GM12801 (cell line): ENCODE data around the gene GRIK1.

ENCODE experiments used
- TF ChIP-seq, protein P1 (sequence below): IDR thresholded peaks from one replicate; pipeline ENCODE4 v1.5.1; 2011; ENCODE audit warnings: control low read depth; ENCODE audit not compliant: insufficient read length; ENCODE audit errors: extremely low read depth

Gene GRIK1

DNA sequence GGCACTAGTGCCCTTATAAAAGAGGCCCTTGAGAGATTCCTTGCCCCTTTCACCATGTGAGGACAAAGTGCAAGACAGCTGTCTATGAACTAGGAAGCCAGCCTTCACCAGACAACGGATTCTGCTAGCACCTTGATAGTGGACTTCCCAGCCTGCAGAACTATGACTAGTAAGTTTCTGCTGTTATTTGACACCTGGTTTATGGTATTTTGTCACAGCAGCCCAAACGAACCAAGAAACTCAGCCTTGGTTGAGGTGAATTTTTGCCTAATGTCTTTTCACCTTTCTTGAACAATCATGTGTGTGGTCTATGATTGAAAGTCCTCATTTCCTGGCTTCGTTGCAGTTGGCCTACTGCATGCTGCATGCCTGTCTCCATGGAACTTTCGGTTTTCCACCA, 302.2 kb downstream of the GRIK1 start:
- TF ChIP-seq, protein P1, sequence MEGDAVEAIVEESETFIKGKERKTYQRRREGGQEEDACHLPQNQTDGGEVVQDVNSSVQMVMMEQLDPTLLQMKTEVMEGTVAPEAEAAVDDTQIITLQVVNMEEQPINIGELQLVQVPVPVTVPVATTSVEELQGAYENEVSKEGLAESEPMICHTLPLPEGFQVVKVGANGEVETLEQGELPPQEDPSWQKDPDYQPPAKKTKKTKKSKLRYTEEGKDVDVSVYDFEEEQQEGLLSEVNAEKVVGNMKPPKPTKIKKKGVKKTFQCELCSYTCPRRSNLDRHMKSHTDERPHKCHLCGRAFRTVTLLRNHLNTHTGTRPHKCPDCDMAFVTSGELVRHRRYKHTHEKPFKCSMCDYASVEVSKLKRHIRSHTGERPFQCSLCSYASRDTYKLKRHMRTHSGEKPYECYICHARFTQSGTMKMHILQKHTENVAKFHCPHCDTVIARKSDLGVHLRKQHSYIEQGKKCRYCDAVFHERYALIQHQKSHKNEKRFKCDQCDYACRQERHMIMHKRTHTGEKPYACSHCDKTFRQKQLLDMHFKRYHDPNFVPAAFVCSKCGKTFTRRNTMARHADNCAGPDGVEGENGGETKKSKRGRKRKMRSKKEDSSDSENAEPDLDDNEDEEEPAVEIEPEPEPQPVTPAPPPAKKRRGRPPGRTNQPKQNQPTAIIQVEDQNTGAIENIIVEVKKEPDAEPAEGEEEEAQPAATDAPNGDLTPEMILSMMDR = no peak

DNA sequence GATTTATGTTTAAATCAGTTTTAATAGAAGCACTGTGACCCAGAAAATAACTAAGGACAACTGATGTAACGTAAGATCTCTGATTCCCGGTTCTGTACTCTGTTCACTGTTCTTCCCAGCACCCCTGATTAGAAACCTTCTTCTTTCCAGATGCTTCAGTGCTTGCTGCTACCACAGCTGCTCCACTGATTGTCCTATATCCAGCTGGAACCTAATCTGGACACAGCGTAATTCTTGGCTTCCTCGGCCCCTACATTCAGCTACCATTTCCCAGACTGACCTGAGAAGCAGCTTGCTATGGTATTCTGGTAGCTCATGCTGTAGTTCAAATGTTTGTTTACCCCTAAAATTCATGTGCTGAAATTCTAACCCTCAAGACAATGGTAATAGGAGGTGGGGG, 302.7 kb downstream of the GRIK1 start:
- TF ChIP-seq, protein P1 = no peak

DNA sequence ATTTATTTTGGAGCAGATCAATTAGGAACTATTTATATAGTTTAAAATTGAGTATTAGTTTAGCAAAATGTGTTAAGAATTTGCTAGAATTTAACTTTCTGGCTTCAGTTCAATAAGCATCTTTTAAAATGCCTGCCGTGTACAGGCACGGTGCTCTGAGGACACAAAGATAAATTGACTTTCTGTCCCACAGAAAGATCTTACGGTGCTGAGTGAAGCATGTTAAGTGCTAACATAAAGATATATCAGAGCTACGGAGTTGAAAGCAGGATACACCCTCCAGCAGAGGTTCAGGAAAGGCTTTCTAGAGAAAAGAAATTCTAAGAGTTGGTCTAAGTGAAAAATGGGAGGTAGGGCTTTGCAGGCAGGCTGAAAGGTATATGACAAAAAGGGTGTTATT, 305.4 kb downstream of the GRIK1 start:
- TF ChIP-seq, protein P1 = no peak

DNA sequence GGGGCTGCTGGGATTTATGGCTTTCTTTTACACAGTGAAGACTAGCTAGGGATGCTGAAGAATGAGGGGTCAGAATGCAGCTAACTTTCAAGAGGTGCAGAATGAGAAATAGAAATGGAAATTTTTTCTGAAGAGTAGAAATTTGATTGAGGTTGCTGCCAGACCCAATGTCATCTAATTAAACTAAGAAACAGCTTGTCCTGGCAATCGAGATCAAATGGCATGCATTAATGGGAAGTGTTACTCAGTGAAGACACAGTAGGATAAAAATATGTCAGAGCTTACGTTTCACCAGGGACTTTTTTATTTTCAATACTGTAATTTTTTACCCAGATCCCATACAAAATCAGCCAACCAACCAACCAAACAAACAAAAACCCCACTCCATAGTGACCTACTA, 306.0 kb downstream of the GRIK1 start:
- TF ChIP-seq, protein P1 = no peak

DNA sequence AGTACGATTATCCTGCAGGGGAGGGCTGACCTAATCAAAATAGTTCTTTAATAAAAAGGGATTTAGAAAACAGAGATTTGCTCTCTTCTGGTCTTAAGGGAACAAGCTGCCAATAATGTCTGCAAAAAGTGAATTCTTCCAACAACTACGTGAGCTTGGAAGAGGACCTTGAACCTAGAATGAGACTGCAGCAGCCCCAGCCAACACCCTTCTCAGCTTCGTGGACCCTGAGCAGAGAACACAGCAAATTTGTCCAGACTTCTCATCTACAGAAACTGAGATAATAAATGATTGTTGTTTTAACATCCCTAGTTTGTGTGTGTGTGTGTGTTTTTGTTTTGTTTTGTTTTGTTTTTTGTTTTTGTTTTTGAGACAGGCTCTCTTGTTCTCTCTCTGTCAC, 309.4 kb downstream of the GRIK1 start:
- TF ChIP-seq, protein P1 = no peak

DNA sequence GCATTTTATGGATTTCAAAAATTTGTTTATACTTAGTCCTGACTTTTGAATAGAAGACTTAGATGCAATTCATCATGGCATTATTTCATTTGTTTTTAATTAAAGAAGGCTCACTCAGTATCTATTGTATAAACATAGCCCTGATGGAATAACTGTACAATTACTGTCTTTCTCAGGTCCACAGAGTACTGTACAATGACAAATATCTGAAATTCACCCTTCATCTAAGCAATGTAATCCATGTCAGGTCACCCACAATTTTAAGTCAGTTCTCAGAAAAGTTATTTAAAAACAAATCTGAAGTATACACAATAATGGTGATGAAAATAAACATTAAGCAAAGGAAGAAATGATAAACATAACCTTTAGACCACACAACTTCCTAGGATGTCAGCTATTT, 311.9 kb downstream of the GRIK1 start:
- TF ChIP-seq, protein P1 = no peak

DNA sequence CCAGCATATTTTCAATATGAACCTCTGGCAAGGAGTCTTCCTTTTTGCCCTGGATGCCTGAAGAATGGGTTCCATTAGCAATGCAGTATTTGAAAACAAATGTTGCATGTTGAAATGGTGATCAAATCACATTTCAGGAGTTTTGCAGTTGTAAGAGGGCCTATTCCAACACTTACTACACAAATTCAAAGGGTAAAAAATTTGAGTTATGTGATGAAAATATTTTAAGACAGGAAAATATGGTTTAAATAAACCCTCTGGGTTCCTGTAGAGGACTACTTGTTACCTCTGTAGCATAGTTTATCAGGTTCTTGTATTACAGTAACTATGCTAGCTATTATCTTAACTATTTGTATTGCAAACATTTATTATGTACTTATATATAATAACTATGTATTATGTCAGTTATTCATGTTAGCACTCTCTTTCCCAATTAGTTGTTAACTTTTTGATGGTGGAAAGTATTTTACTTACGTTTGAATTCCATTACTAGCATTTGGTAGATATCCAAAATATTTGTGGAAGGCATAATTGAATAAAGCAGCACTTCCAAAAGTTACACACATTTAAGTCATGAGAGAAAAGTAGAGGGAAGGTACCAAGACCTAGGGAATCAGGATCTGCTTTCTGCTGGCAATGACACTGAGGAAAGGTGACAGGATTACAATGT, 312.9 kb downstream of the GRIK1 start:
- TF ChIP-seq, protein P1 = no peak

DNA sequence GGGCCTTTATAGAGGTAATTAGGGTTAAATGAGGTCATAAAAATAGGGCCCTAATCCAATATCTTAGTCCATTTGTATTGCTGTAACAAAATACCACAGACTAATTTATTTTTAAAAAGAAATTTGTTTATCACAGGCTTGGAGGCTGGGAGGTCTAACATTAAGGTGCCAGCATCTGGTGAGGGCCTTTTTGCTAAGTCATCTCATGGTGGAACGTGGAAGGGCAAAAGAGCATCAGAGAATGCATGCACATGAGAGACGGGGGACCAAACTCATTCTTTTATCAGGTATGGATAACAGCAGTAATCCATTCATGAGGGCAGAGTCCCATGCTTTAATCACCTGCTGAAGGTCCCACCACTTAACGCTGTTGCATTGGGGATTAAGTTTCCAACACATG, 313.8 kb downstream of the GRIK1 start:
- TF ChIP-seq, protein P1 = no peak
